H1 (cell line): ENCODE measurements around the gene SPTAN1. TPM values are rescaled to one million over a fixed set of nuclear protein-coding genes. Genes with fewer than 3 reads are reported as not detected.

Experiments used
- ATF2 ChIP-seq: IDR thresholded peaks from 2 replicates; pipeline ENCODE4 v1.6.1; 2012; ENCODE audit warnings: low read length, inconsistent platforms
- EP300 ChIP-seq, 2 experiments: IDR thresholded peaks; 1 replicate in 1 of 2; 2 replicates in 1 of 2; pipeline ENCODE4 v1.6.1; 2011 to 2012; ENCODE audit warnings: low read depth in 2 of 2, low read length in 2 of 2, mild to moderate bottlenecking in 2 of 2, borderline replicate concordance in 1 of 2, inconsistent platforms in 1 of 2, moderate library complexity in 1 of 2
- FOSL1 ChIP-seq: IDR thresholded peaks from 2 replicates; pipeline ENCODE4 v1.6.1; 2011; ENCODE audit warnings: mild to moderate bottlenecking, low read depth, low read length, moderate library complexity; ENCODE audit not compliant: insufficient read depth
- RAD21 ChIP-seq, 2 experiments: IDR thresholded peaks in 1 of 2; conservative IDR thresholded peaks in 1 of 2; 2 replicates each; pipeline ENCODE4 v1.6.1; 2011; ENCODE audit warnings: low read depth in 2 of 2, low read length in 2 of 2, improper control_type of control experiment in 1 of 2, inconsistent platforms in 1 of 2, mild to moderate bottlenecking in 1 of 2, moderate library complexity in 1 of 2
- TAF7 ChIP-seq: optimal IDR thresholded peaks from 2 replicates; pipeline ENCODE3; 2011; ENCODE audit warnings: low read depth, mild to moderate bottlenecking, inconsistent platforms, low read length, moderate library complexity, borderline replicate concordance
- polyA plus RNA-seq, 7 experiments: library from polyadenylated mRNA; depleted of rRNA in 3 of 7; stranded (reverse) in 5 of 7; unstranded in 2 of 7; fragments of >200 nt in 5 of 7; fragments of 200-250 nt in 2 of 7; gene quantifications; 1 replicate in 5 of 7; 2 replicates in 1 of 7; 4 replicates in 1 of 7; pipeline versions ENCODE4 v1.2.1 to v1.2.3, GENCODE V29; 2011 to 2013; ENCODE audit warnings: missing spikeins in 2 of 7, mixed read lengths in 2 of 7
- total RNA-seq: library from RNA; stranded (reverse); fragmentation: NEBNext Ultra II Directional; extraction: Animal tissue kit (Norgen Biotek cat#: 25700); gene quantifications from 2 replicates; pipeline ENCODE4 v1.2.1, GENCODE V29; 2021
- TF ChIP-seq, protein P1 (sequence below): fragments of 300-600 bp; sonication (generic); IDR thresholded peaks from 2 replicates; pipeline ENCODE4 v1.7.1; 2012; ENCODE audit warnings: low read length, moderate library complexity, mild to moderate bottlenecking, inconsistent platforms; ENCODE audit not compliant: insufficient replicate concordance

SPTAN1 gene
- total and polyA plus RNA-seq, 2 of the 8 experiments (the other 6 are each of a cell fraction or from before 2014, with no cell fraction given): 182 to 216 TPM

DNA sequence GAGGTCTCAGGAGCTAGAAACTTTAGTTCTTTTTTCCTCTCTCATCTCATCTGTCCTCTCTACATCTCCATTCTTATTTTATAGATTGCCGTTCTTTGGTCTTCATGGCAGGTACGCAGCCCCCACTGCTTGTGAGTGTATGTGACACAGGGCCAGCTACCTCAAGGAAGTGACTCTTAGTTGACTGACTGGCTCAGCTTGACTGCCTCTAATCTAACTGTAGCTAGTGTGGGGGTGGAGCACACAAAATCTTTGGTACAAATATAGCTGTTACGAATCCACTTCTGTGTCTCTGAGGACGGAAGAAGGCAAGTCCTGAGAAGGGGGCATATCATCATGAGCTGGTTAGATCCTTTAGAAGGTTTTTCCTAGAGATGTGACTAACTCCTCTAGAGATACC, 19.8 kb upstream of the SPTAN1 start (continued):
- TF ChIP-seq, protein P1, sequence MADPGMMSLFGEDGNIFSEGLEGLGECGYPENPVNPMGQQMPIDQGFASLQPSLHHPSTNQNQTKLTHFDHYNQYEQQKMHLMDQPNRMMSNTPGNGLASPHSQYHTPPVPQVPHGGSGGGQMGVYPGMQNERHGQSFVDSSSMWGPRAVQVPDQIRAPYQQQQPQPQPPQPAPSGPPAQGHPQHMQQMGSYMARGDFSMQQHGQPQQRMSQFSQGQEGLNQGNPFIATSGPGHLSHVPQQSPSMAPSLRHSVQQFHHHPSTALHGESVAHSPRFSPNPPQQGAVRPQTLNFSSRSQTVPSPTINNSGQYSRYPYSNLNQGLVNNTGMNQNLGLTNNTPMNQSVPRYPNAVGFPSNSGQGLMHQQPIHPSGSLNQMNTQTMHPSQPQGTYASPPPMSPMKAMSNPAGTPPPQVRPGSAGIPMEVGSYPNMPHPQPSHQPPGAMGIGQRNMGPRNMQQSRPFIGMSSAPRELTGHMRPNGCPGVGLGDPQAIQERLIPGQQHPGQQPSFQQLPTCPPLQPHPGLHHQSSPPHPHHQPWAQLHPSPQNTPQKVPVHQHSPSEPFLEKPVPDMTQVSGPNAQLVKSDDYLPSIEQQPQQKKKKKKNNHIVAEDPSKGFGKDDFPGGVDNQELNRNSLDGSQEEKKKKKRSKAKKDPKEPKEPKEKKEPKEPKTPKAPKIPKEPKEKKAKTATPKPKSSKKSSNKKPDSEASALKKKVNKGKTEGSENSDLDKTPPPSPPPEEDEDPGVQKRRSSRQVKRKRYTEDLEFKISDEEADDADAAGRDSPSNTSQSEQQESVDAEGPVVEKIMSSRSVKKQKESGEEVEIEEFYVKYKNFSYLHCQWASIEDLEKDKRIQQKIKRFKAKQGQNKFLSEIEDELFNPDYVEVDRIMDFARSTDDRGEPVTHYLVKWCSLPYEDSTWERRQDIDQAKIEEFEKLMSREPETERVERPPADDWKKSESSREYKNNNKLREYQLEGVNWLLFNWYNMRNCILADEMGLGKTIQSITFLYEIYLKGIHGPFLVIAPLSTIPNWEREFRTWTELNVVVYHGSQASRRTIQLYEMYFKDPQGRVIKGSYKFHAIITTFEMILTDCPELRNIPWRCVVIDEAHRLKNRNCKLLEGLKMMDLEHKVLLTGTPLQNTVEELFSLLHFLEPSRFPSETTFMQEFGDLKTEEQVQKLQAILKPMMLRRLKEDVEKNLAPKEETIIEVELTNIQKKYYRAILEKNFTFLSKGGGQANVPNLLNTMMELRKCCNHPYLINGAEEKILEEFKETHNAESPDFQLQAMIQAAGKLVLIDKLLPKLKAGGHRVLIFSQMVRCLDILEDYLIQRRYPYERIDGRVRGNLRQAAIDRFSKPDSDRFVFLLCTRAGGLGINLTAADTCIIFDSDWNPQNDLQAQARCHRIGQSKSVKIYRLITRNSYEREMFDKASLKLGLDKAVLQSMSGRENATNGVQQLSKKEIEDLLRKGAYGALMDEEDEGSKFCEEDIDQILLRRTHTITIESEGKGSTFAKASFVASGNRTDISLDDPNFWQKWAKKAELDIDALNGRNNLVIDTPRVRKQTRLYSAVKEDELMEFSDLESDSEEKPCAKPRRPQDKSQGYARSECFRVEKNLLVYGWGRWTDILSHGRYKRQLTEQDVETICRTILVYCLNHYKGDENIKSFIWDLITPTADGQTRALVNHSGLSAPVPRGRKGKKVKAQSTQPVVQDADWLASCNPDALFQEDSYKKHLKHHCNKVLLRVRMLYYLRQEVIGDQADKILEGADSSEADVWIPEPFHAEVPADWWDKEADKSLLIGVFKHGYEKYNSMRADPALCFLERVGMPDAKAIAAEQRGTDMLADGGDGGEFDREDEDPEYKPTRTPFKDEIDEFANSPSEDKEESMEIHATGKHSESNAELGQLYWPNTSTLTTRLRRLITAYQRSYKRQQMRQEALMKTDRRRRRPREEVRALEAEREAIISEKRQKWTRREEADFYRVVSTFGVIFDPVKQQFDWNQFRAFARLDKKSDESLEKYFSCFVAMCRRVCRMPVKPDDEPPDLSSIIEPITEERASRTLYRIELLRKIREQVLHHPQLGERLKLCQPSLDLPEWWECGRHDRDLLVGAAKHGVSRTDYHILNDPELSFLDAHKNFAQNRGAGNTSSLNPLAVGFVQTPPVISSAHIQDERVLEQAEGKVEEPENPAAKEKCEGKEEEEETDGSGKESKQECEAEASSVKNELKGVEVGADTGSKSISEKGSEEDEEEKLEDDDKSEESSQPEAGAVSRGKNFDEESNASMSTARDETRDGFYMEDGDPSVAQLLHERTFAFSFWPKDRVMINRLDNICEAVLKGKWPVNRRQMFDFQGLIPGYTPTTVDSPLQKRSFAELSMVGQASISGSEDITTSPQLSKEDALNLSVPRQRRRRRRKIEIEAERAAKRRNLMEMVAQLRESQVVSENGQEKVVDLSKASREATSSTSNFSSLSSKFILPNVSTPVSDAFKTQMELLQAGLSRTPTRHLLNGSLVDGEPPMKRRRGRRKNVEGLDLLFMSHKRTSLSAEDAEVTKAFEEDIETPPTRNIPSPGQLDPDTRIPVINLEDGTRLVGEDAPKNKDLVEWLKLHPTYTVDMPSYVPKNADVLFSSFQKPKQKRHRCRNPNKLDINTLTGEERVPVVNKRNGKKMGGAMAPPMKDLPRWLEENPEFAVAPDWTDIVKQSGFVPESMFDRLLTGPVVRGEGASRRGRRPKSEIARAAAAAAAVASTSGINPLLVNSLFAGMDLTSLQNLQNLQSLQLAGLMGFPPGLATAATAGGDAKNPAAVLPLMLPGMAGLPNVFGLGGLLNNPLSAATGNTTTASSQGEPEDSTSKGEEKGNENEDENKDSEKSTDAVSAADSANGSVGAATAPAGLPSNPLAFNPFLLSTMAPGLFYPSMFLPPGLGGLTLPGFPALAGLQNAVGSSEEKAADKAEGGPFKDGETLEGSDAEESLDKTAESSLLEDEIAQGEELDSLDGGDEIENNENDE: no peak
- TF ChIP-seq FOSL1 (no peak), TAF7 (no peak), ATF2 (no peak), RAD21 (IDR thresholded peaks at IDR 0.05 in 1 of 2, conservative IDR thresholded peaks at IDR 0.05 in 1 of 2; ENCODE audit: low read depth in 2 of 2, low read length in 2 of 2) (no peak), EP300 (IDR thresholded peaks at IDR 0.05; ENCODE audit: borderline replicate concordance in 1 of 2, low read depth in 2 of 2, low read length in 2 of 2) (no peak)
